ENCODE measurements around the gene GUCY2C.

Gene GUCY2C

GRCh38 chr12:14611640-14612203 is 84.7 kb downstream of the GUCY2C start:
- H3K27me3 ChIP-seq (ENCODE audit: insufficient read depth, poor library complexity, severe bottlenecking), result no peaks in the 10 kb centered on the region
- no peak overlapping the region for H3K27ac ChIP-seq (replicated peaks)
- no peak for TF ChIP-seq SPI1 (IDR thresholded peaks at IDR 0.05; ENCODE audit: borderline replicate concordance, low read depth)
- no peak for TF ChIP-seq CTCF (IDR thresholded peaks at IDR 0.05; ENCODE audit: insufficient read depth, low read length)
- TF ChIP-seq, protein P1, sequence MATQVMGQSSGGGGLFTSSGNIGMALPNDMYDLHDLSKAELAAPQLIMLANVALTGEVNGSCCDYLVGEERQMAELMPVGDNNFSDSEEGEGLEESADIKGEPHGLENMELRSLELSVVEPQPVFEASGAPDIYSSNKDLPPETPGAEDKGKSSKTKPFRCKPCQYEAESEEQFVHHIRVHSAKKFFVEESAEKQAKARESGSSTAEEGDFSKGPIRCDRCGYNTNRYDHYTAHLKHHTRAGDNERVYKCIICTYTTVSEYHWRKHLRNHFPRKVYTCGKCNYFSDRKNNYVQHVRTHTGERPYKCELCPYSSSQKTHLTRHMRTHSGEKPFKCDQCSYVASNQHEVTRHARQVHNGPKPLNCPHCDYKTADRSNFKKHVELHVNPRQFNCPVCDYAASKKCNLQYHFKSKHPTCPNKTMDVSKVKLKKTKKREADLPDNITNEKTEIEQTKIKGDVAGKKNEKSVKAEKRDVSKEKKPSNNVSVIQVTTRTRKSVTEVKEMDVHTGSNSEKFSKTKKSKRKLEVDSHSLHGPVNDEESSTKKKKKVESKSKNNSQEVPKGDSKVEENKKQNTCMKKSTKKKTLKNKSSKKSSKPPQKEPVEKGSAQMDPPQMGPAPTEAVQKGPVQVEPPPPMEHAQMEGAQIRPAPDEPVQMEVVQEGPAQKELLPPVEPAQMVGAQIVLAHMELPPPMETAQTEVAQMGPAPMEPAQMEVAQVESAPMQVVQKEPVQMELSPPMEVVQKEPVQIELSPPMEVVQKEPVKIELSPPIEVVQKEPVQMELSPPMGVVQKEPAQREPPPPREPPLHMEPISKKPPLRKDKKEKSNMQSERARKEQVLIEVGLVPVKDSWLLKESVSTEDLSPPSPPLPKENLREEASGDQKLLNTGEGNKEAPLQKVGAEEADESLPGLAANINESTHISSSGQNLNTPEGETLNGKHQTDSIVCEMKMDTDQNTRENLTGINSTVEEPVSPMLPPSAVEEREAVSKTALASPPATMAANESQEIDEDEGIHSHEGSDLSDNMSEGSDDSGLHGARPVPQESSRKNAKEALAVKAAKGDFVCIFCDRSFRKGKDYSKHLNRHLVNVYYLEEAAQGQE (IDR thresholded peaks at IDR 0.05; ENCODE audit: insufficient replicate concordance, low read depth), result no peak
- no peak for TF ChIP-seq POLR2AphosphoS5 (IDR thresholded peaks at IDR 0.05; ENCODE audit: low read depth)
- TF ChIP-seq GABPA (IDR thresholded peaks at IDR 0.05; ENCODE audit: low read depth), result no peak
- no peak for DNase-seq (ENCODE audit: low read depth in 1 of 2, low spot score in 1 of 2)
- no peak overlapping the region for H3K4me3 ChIP-seq (replicated peaks; ENCODE audit: insufficient read depth, low read length)

DNA sequence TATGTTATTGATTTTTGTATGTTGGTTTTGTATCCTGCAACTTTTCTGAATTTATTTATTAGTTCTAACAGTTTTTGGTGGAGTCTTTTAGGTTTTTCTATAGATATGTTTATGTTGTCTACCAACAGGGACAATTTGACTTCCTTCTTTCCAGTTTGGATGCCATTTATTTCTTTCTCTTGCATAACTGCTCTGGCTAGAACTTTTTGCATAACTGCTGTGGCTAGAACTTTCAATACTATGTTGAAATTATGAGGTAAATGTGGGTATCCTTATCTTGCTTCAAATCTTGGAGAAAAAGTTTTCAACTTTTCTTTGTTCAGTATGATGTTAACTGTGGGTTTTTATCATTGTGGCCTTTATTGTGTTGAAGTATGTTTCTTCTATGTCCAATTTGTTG is 88.8 kb downstream of the GUCY2C start:
- DNase-seq (ENCODE audit: low read depth in 1 of 2, low spot score in 1 of 2), result peak; percentile 62 to 78

DNA sequence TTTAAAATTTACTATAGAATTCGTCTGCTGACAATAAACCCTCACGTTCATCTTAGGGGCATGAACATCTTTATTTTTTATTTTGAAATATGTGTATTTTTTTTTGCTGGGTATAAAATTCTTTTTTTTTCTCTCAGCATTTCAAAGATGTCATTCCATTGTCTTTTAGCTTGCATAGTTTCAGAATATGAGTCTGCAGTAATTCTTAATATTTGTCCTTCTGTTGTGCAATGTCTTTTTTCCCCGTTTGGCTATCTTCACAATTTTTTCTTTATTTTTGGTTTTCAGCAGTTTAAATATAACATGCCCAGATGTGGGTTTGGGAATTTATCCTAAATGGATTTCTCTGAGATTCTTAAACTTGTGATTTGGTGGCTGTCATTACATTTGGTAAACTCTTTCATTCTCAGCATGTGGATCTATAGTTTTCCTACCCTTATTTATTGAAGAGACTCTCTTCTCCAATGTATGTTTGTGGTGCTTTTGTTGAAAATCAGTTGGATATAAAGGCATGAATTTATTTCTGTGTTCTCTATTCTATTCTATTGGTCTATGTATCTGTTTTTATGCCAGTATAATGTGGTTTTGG is 90.9 kb downstream of the GUCY2C start:
- Histone ChIP-seq H3K4me3 (replicated peaks; ENCODE audit: insufficient read depth, low read length) (no peak overlapping the region), H3K27ac (replicated peaks) (no peak overlapping the region), H3K27me3 (ENCODE audit: insufficient read depth, poor library complexity, severe bottlenecking) (no peaks in the 10 kb centered on the region)
- TF ChIP-seq CTCF (IDR thresholded peaks at IDR 0.05; ENCODE audit: insufficient read depth, low read length), result no peak
- no peak for TF ChIP-seq POLR2AphosphoS5 (IDR thresholded peaks at IDR 0.05; ENCODE audit: low read depth)
- TF ChIP-seq GABPA (IDR thresholded peaks at IDR 0.05; ENCODE audit: low read depth), result no peak
- no peak for TF ChIP-seq SPI1 (IDR thresholded peaks at IDR 0.05; ENCODE audit: borderline replicate concordance, low read depth)
- TF ChIP-seq, protein P1 (IDR thresholded peaks at IDR 0.05; ENCODE audit: insufficient replicate concordance, low read depth), result no peak
- no peak for DNase-seq (ENCODE audit: low read depth in 1 of 2, low spot score in 1 of 2)

More for the DNA sequence above, 88.8 kb downstream of the GUCY2C start:
- H3K27me3 ChIP-seq (ENCODE audit: insufficient read depth, poor library complexity, severe bottlenecking), result no peaks in the 10 kb centered on the region
- no peak for TF ChIP-seq CTCF (IDR thresholded peaks at IDR 0.05; ENCODE audit: insufficient read depth, low read length)
- peak; percentile 59; the same call in 1 of the 2 replicates for TF ChIP-seq POLR2AphosphoS5 (IDR thresholded peaks at IDR 0.05; ENCODE audit: low read depth)
- TF ChIP-seq GABPA (IDR thresholded peaks at IDR 0.05; ENCODE audit: low read depth), result 0 out of 2 replicates have a peak, but pooled peaks have one; percentile 29
- TF ChIP-seq SPI1 (IDR thresholded peaks at IDR 0.05; ENCODE audit: borderline replicate concordance, low read depth), result peak; percentile 85
- H3K27ac ChIP-seq (replicated peaks), result peak overlapping the region; percentile 37; the same call in 1 of the 2 replicates
- no peak overlapping the region for H3K4me3 ChIP-seq (replicated peaks; ENCODE audit: insufficient read depth, low read length)
